NCI-H345 treated with DMSO at 0.1 percent for 48 hours (cell line): ENCODE measurements around the gene PAWR.
"Not testable (repeated sequence)": the region's sequence is repeated elsewhere in the genome, so short reads cannot be mapped to it uniquely, and the experiment has no call there.

Experiments used
- DNase-seq: peaks from one replicate; lab custom pipeline; 2025; ENCODE audit not compliant: unreplicated experiment; lab: John Stamatoyannopoulos, UW

PAWR gene

GRCh38 chr12:79687711-79688260, 3.0 kb downstream of the PAWR start:
- no peak for DNase-seq

DNA sequence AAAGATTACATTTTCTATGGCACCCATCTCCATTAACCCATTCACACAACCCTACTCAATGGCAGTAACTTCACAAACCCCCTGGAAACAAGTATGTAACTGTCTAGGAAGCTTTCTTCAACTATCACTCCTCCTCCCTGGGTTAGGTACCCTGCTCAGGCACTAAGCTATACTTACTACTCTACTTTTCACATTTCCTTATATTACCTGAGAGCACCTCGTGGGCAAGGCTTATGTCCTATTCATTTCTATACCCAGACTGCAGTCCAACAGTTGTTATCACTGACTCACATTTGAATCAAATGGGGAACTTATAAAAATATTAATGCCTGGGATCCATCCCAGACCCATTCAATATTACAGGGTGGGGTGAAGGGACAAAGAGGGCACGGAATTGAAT, 4.6 kb downstream of the PAWR start:
- DNase-seq: no peak

DNA sequence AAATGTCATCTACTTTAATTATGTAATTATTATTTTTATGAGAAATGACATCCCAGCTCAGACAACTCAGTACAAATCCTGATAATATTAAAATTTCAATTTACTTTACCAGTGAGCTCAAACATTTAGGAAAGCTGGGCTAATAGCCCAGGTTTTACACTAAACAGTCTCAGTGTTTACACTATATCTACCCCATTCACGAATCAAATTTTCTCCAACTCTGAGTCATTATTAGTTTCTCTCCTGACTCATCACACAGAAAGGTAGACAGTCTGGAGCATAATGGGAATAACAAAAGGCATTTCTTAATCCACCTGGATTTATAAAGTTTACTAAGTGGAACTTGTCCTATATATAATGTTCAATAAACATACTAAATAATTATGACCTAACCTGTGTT, 5.7 kb downstream of the PAWR start:
- no peak for DNase-seq

DNA sequence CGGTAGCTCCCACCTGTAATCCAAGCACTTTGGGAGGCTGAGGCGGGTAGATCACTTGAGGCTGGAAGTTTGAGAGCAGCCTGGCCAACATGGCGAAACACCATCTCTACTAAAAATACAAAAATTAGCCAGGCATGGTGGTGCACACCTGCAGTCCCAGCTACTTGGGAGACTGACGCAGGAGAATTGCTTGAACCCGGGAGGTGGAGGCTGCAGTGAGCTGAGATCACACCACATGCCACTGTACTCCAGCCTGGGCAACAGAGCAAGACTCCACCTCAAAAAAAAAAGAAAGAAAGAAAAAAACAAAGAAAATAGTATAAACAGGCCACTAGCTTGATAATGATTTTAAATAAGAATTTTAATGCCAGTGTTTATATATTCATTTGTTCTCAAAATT, 6.4 kb downstream of the PAWR start:
- DNase-seq: not testable (repeated sequence)

- DNase-seq: no peak
Measured at GRCh38 chr12:79682593-79682992, 8.2 kb downstream of the PAWR start.

GRCh38 chr12:79681008-79681590, 9.7 kb downstream of the PAWR start:
- DNase-seq: no peak

DNA sequence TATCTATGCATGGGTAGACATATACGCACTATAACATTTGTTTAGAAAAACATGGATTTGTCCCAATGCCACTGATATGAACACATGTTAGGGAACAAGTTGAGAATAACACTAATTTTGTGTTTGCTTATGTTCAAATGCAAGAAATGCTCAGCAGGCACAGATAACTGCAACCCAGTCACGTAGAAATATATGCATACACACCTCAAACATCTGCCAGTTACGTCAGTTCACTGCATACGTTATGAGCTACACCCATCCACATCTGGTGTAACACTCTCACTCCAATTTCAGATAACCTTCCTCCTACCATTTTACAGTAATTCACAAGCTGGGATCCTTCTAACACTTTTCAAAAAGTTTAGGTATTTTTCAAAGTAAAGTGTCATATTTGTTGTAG, 10.7 kb downstream of the PAWR start:
- no peak for DNase-seq

DNA sequence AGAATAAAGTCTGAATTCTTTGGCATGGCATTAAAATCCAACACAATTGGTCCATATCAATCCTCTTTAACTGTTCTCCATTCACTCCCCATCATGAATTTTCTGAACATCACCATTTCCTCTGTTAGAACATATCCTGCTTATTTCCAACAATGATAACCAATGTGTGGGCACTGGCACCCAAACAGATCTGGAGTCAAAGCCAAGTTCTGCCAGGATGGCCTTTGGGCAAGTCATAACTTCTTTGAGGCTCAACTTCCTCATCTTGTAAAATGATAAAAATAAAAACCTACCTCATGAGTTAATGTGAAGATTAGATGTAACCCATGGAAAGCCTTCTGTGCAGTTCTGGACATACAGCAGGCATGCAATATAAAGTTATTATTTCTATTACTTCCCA, 12.5 kb downstream of the PAWR start:
- DNase-seq: no peak

GRCh38 chr12:79677672-79678071, 13.1 kb downstream of the PAWR start:
- DNase-seq: no peak

DNA sequence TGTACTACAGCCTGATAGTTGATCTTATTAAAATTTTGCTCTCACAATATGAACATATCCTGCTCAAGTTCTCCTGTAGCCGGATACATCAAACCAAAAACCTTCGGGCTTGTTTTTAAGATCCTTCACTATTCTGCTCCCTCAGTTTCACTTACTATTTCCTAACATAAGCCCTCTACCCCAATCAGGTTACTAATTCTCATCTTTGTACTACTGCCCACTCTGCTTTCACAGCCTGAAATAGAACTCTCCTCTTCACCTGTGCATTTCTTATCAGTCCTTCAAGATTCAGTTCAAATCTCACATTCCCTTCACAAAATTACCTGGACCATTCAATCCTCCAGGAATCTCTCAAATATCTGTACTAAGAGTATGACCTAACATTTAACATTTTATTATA, 14.2 kb downstream of the PAWR start:
- no peak for DNase-seq

- DNase-seq: no peak
Measured at GRCh38 chr12:79674629-79675028, 16.1 kb downstream of the PAWR start.

GRCh38 chr12:79673354-79673753, 17.4 kb downstream of the PAWR start:
- DNase-seq: no peak

- DNase-seq: no peak
Measured at GRCh38 chr12:79668113-79668512, 22.7 kb downstream of the PAWR start.

GRCh38 chr12:79665212-79665887, 25.4 kb downstream of the PAWR start:
- no peak for DNase-seq

GRCh38 chr12:79664518-79664917, 26.2 kb downstream of the PAWR start:
- DNase-seq: no peak

GRCh38 chr12:79662046-79662811, 28.5 kb downstream of the PAWR start:
- DNase-seq: no peak

GRCh38 chr12:79661629-79662028, 29.1 kb downstream of the PAWR start:
- DNase-seq: no peak

DNA sequence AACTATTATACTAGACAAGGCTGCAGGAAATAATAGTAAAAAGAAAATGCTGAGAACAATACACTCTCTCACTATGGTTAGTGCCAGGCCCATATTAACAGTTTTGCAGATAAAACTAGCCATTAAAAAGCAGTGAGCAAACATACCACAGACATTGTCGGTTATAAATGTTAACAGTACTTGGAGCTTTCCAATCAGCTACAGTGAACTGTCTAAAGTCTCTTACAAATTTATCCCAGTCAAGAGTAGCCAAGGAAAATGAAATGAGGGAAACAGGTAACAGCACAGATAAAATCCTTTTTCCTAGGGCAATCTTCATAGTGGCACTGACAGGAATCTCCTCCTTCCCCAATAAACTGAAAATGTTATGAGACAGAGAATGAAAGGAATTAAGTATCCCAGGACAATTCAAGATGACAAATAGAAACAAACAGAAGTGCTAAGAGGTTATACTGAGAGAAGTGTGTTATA, 30.8 kb downstream of the PAWR start:
- no peak for DNase-seq

- DNase-seq: no peak
Measured at GRCh38 chr12:79658221-79658620, 32.5 kb downstream of the PAWR start.

DNA sequence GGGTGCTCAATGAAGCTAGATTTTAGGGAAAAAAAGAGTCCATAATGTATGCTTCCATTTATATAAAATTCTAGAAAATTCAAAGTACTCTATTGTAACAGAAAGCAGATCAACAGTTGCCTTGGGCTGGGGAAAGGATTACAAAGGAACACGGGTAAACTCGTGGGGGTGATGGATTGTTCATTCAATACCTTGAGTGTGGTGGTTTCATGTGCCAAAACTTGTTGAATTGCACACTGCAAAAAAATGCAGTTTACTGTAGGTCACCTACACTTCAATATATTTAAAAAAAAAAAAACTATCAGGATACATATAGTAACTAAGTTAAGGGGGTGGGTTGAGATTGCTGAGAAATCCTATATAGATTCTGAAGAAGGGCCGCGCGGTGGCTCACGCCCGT, 33.6 kb downstream of the PAWR start:
- DNase-seq: no peak

DNA sequence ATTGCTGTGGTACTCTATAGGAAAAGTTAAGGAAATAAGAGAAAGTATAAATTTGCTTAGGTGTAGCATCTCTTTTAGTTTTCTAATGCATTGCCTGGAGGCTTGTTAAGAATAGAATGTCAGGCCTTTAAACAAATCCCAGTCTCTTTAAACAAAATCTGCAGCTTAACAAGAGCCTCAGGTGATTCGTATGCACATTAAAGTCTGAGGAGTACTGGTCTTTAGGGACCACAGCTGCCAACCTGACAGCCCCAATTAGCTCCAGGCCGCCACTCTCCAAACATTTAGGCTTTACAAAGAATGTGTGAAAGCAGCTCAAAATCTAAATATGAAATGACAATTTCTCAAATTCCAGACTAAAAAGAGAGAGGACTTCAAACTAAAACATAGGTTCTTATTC, 35.7 kb downstream of the PAWR start:
- no peak for DNase-seq

- no peak for DNase-seq
Measured at GRCh38 chr12:79652521-79652920, 38.2 kb downstream of the PAWR start.
